IPS DF 19.7 (cell line): Measurements from ENCODE around the gene FUZ.
A peak's percentile ranks its signal among the peaks of the same experiment; 100 is the strongest.

Source experiments
- DNase-seq: peaks from one replicate; pipeline ENCODE4 v3.0.0-alpha.2; 2013; ENCODE audit warnings: low read depth, low spot score

FUZ gene

GRCh38 chr19:49781394-49781793, 31.7 kb downstream of the FUZ start:
- DNase-seq: no peak

GRCh38 chr19:49780861-49781260, 32.2 kb downstream of the FUZ start:
- no peak for DNase-seq

DNA sequence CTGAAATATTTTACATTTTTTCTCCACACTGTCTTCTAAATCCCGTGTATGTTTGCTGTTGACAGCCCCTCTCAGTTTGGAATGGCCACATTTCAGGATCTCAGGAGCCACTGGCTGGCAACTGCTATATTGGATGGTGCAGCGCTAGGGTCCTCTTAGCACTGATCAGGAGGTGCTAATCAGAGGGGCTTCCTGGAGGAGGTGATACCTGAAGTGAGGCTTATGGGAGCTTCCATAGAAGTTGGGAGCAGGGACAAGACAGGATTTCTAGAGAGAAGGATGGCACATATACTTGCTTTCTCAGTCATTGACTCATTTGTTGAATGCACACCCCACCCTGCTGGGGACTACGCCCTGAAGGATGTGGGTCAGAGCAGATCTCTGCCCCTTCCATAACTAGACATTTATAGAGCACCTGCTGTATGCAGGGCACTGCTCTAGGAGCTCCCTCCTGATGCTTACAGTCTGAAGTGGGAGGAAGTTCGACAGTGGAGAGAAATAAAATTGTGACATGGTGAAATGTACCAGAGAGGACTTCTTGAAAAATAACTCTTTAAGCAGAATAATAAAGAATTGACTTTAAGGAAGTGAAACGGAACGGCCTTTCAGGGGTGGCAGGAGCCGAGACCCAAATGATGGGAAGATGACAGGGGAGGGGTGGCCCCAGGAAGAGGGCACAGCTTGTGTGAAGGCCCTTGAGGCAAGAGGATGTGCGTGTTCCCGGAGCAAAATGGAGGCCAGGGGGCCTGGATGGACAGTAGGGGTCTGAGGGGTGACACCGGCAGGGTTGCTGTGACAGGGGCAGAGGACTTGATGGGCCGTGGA, 33.1 kb downstream of the FUZ start:
- no peak for DNase-seq

DNA sequence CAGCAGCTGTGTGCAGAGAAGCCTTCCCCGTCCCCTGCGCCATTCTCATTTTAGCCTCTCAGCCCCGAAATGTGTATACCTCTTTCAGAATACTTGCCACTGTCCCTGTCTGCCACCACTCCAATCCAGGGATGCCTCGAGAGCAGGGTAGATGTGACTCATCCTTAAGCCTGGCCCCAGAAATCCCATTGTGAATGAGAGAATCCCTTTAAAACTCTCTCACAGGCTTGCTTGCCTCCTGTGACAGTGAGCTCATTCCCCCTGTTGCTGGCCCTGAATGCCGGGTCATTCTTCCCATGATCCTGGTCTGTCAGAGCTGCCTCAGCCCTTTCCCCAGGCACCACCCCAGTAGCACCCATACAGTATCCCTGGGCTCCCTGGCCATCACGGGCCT, 36.7 kb downstream of the FUZ start:
- DNase-seq: no peak

DNA sequence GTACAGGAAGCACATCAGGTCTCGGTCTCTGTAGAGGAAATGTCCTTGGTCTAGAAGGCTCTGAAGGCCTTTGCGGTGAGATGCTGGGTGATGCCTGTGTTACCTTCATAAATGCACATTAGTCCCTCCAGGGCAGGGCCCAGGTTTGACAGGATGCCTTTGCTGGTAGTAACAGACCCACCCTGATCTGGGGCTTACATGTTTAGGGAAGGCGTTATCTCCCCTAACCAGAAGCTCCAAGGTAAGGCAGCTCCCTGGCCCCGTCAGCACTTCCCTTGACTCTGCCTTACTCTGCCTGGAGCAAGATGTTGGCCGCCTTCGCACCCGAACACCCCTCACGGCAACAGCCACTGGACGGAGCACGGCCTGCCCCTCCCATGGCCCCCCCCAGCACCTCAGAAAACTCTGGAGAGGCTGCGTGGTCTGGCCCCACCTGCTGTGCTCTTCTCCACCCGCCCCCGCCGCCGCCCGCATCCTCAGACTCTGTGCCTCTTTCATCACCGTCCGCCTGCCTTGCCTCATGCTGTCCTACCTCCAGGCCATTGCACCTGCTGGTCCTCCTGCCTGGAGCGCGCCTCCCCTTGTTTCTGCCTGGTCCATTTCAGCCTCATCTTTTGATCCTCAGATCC, 37.2 kb downstream of the FUZ start:
- no peak for DNase-seq

DNA sequence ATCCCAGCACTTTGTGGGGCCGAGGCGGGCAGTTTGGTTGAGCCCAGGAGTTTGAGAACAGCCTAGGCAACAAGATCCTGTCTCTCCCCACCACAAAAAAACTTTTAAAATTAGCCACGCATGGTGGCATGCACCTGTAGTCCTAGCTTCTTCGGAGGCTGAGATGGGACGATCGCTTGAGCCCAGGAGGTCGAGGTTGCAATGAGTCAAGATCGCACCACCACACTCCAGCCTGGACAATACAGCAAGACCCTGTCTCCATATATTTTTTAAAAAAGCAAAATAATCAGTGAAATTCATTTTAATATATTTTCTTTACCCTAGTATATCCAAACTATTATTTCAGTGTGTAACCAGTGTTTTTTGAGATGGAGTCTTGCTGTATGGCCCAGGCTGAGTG, 38.1 kb downstream of the FUZ start:
- no peak for DNase-seq

DNA sequence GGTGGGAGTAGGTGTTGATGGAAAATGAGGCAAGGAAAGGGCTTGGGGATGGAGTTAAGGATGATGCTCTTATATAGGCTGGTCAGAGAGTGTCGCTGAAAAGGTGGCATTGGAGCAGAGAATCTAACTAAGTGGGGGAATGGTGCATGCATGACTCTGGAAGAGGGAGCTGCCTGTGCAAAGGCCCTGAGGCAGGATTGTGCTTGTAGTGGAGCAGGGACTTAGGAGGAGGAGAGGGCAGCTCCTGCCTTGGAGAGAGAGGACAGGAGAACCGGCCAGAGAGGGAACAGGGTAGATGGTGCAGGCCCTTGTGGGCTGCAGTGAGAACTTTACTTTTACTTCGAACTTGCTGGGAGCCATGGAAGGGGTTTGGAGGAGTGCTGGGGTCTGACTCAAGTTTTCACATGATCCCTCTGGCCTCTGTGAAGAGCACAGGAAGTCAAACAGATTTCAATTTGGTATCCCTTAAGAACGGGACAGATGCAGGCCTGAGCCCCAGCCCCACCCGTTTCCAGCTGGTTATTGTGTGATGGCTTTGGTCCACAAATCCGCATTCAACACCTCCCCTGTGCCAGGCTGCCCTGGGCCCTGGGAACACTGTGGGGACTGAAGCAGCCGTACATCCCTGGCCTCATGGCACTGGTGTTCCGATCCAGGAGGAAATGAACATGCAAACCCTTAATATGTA, 39.3 kb downstream of the FUZ start:
- DNase-seq: no peak

GRCh38 chr19:49772850-49773432, 40.2 kb downstream of the FUZ start:
- no peak for DNase-seq

DNA sequence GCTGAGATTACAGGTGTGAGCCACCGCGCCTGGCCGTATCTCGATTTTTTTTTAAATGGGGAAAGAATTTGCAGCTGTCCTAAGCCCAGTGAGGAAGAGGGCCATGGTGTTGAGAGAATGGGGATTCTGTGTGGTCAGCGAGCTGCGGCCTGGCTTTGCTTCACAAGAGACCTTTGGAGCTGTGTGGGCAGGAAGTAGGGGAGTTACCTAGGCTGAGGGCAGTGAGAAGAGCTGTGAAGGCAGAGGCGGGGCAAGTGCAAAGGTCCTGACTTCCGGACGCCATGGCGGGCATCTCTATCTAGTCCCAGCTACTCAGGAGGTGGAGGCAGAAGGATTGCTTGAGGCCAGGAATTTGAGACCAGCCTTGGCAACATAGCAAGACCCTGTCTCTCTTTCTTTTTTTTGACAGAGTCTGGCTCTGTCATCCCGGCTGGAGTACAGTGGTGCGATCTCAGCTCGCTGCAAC, 41.4 kb downstream of the FUZ start:
- no peak for DNase-seq

- no peak for DNase-seq
Measured at GRCh38 chr19:49770529-49770928, 42.6 kb downstream of the FUZ start.

DNA sequence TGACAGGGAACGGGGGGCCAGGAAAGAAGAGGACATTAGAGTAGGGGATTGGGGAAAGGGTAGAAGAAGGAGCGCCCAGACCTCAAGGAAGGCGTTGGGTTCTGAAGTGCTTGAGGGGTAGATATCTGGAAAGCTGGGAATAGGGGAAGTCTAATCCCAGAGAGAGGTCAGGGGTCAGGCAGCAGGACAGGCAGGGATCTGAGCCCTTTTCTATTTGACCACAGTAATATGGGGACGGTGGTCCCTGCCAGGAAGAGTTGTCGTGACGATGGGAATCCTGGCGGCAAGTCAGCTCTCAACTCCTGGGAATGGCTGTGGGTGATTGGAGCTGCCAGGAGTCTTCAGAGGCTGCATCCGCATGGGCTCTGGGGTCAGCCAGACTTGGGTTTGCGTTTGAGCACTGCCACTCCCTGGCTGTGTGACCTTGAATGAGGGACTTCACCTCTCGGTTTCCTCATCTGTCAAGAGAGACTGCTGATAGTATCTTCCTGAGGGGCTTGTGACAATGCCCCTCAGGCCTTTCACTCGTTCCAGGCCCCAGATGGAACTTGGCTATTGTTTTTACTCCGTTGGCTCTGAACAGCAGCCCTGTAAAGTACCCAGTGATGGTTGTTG, 45.0 kb downstream of the FUZ start:
- DNase-seq: no peak

DNA sequence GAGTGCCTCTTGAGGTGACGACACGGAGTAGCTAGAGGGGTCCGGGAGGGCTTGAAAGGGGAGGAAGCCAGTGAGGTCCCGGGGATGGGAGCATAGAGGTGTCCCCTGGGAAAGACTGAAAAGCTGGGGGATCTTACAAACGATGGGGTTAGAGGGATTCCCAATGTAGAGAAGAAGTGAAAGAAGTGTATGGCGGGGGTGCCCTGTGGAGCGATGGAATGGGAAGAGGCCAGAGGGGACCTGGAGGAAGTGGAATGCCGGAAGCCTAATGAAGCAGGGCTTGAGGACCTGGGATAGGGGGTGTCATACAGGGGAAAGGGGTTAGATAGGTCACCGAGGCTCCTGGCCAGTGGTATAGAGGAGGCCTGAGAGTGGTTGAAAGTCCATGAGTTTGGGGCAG, 45.7 kb downstream of the FUZ start:
- DNase-seq: no peak

GRCh38 chr19:49766930-49767299, 46.2 kb downstream of the FUZ start, which contains the start of gene AP2A1:
Gene AP2A1 (plus strand): TSS chr19:49767001. CDS start chr19:49767134, 133 bp downstream.
- DNase-seq: no peak

- peak; percentile 98 for DNase-seq
Measured at GRCh38 chr19:49766007-49766929, 46.8 kb downstream of the FUZ start.

- DNase-seq: no peak
Measured at GRCh38 chr19:49764341-49764740, 48.8 kb downstream of the FUZ start.

DNA sequence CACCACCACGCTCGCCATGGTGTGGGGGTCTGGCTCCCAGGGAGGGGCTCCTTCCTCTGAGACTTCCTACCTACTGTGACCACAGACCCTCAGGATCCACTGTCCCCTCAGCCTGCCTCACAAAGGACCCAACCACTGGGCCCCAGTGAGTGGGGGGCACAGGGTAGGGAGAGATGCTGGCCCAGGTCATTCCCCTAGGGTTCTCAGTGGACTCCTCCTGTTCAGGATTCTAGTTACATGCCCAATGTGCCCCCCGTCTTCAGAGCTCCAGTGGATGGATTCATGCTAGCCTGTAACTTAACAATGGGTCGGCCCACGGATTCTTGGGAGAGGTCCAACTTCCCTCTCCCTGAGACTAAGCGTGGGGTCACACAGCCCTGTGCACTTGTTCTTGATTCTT, 49.9 kb downstream of the FUZ start, which contains the start of gene TSKS:
Gene TSKS, minus strand, starts transcription at position 77 of the 400 bp plus-strand sequence. Its CDS starts 59 bp downstream, at position 18.
- DNase-seq: no peak

DNA sequence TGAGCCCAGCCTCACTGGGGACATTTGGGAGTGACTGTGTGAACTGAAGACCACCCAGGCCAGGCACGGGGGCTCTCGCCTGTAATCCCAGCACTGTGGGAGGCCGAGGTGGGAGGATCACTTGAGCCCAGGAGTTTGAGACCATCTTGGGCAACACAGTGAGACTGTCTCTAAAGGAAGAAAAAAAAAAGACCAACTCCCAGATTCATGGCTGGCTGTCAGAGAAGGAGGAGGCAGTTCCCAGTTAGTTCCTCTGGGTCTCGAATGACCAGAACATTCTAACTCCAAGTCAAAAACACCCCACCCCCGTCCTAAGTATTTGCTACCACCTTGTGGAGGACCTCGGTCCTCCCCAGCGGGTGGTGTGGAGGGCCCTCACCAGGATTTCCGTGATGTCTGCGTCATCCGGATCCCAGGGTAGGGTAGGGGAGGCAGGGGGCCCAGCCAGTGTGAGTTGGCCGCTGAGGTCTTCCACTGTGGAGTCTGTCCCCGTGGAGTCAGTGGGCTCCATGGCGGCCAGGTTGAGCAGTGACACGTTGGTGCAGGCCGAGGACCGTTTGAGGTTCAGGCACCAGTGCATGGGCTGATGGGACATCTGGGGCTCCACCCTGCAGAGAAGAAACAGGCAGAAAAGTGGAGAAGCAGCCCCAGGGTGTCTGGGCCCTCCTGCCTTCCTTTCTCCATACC, 51.3 kb downstream of the FUZ start:
- DNase-seq: no peak

- no peak for DNase-seq
Measured at GRCh38 chr19:49761249-49761624, 51.9 kb downstream of the FUZ start.

DNA sequence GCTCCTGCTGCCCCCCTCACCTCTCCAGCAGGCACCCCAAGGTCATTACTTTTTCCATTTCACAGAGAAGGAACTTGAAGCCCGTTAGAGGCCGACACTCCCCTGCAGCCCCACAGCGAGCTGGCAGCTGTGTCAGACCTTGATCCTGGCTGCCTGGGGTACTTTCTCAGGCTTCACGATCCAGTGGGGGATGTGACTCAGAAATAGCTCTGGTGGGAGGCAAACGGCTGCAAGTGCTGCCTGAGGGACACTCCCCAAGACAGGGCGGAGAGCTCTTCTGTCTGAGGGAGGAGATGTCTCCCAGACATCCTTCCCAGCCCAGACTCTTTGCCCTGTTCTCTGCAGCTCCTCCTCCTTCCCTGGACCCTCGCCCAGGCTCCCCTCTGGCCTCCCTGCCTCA, 54.8 kb downstream of the FUZ start:
- DNase-seq: no peak
